Retinal pigment epithelial cell (primary cell): ENCODE results near the gene STYXL2.

Experiments
- DNase-seq: peaks from one replicate; pipeline ENCODE4 v3.0.0-alpha.2; 2010; ENCODE audit warnings: low read depth
- H3K4me3 ChIP-seq: 2 replicates; pipeline ENCODE4 v1.5.1; 2011; ENCODE audit warnings: mild to moderate bottlenecking, low read length, control low read depth, moderate library complexity
- CTCF ChIP-seq: conservative IDR thresholded peaks from 2 replicates; pipeline ENCODE4 v1.5.1; 2011; ENCODE audit warnings: low read depth, low read length, control low read depth, inconsistent platforms

Gene STYXL2

GRCh38 chr1:167126317-167126716, 32.4 kb downstream of the STYXL2 start:
- H3K4me3 ChIP-seq = no peak overlapping the region
- no peak for TF ChIP-seq CTCF
- DNase-seq = no peak

GRCh38 chr1:167126811-167127210, 32.9 kb downstream of the STYXL2 start:
- no peak overlapping the region for H3K4me3 ChIP-seq
- DNase-seq = no peak
- TF ChIP-seq CTCF = no peak

GRCh38 chr1:167127236-167127635, 33.4 kb downstream of the STYXL2 start:
- no peak for DNase-seq
- TF ChIP-seq CTCF = no peak
- no peak overlapping the region for H3K4me3 ChIP-seq

- no peak for DNase-seq
- H3K4me3 ChIP-seq = no peak overlapping the region
- TF ChIP-seq CTCF = no peak
Measured at GRCh38 chr1:167127661-167128060, 33.8 kb downstream of the STYXL2 start.

GRCh38 chr1:167128261-167129227, 34.7 kb downstream of the STYXL2 start:
- H3K4me3 ChIP-seq = no peak overlapping the region
- no peak for DNase-seq
- TF ChIP-seq CTCF = no peak

- no peak for DNase-seq
- TF ChIP-seq CTCF = no peak
- H3K4me3 ChIP-seq = no peak overlapping the region
Measured at GRCh38 chr1:167130829-167131510, 37.1 kb downstream of the STYXL2 start.
